ENCODE data around the gene FOLR2. TPM values are rescaled to one million over a fixed set of nuclear protein-coding genes. Genes with fewer than 3 reads are reported as not detected.

The FOLR2 gene
- total RNA-seq, 1 donor from 2014 or later: not detected

DNA sequence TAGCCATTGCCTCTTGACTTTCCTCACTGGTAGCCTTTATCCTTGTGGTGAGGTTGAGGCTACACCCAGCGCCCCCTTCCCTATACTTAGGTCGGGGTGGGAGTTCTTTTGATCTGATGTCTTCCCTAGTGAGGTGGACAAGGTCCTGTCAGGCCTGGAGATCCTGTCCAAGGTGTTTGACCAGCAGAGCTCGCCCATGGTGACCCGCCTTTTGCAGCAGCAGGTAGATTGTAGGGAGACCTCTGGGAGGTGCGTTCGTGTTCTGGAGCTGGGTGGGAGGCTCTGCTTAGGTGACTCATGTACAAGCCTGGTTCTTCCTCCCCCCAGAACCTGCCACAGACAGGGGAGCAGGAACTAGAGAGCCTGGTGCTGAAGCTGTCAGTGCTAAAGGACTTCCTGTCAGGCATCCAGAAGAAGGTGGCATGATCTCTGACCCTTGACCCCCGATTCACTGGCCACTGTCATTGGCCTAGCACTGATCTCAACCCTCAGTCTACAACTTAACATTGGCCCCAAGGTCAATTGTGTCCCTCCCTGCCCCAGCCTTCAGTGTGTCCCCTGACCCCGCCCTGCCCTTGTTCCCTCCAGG, 12.8 kb downstream of the FOLR2 start:
- peak; percentile 51 for DNase-seq (ENCODE audit: extremely low spot score, unreplicated experiment)
- H3K4me3 Mint-ChIP-seq (ENCODE audit: unreplicated experiment): no peak overlapping the region
- H3K27me3 Mint-ChIP-seq (ENCODE audit: unreplicated experiment): no peaks in the 10 kb centered on the region
- no peaks in the 10 kb centered on the region for H3K9me3 Mint-ChIP-seq (ENCODE audit: unreplicated experiment)
- TF ChIP-seq, protein P1, sequence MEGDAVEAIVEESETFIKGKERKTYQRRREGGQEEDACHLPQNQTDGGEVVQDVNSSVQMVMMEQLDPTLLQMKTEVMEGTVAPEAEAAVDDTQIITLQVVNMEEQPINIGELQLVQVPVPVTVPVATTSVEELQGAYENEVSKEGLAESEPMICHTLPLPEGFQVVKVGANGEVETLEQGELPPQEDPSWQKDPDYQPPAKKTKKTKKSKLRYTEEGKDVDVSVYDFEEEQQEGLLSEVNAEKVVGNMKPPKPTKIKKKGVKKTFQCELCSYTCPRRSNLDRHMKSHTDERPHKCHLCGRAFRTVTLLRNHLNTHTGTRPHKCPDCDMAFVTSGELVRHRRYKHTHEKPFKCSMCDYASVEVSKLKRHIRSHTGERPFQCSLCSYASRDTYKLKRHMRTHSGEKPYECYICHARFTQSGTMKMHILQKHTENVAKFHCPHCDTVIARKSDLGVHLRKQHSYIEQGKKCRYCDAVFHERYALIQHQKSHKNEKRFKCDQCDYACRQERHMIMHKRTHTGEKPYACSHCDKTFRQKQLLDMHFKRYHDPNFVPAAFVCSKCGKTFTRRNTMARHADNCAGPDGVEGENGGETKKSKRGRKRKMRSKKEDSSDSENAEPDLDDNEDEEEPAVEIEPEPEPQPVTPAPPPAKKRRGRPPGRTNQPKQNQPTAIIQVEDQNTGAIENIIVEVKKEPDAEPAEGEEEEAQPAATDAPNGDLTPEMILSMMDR (IDR thresholded peaks at IDR 0.05): no peak
- peaks cover 39% of the 10 kb centered on the region for H3K4me1 Mint-ChIP-seq (ENCODE audit: unreplicated experiment)
- H3K27ac Mint-ChIP-seq (ENCODE audit: unreplicated experiment): peak overlapping the region; percentile 54
- peaks cover 38% of the 10 kb centered on the region for H3K36me3 Mint-ChIP-seq (ENCODE audit: unreplicated experiment)

DNA sequence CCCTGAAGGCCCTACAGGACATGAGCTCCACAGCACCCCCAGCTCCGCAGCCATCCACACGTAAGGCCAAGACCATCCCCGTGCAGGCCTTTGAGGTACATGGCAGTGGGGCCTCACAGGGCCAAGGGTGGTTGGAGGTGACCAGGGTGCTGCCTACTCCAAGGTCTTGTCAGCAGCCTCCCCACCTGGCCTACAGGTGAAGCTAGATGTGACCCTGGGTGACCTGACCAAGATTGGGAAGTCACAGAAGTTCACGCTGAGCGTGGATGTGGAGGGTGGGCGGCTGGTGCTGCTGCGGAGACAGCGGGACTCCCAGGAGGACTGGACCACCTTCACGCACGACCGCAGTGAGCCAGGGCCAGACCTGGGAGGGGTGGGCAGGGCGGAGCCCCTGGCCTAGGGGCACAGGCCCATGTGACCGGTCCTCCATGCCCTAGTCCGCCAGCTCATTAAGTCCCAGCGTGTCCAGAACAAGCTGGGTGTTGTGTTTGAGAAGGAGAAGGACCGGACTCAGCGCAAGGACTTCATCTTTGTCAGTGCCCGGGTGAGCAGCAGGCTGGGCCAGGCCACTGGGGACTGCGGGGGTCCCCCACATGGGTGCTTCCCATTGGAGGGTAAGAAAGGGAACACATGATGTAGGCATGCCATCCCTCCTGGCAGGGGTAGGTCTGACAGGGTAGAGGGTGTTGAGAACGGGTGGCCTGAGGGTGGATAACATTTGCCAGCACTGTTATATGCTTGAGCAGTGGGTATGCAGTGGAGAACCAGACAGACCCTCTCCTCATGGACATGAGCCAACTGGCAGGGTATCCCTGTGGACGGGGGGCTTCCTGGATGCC, 13.6 kb downstream of the FOLR2 start:
- TF ChIP-seq, protein P1 (IDR thresholded peaks at IDR 0.05): no peak
- no peak for DNase-seq (ENCODE audit: extremely low spot score, unreplicated experiment)
- Mint-ChIP-seq H3K4me3 (ENCODE audit: unreplicated experiment) (no peak overlapping the region), H3K27ac (ENCODE audit: unreplicated experiment) (no peak overlapping the region), H3K9me3 (ENCODE audit: unreplicated experiment) (no peaks in the 10 kb centered on the region), H3K36me3 (ENCODE audit: unreplicated experiment) (peaks cover 43% of the 10 kb centered on the region), H3K4me1 (ENCODE audit: unreplicated experiment) (peaks cover 39% of the 10 kb centered on the region), H3K27me3 (ENCODE audit: unreplicated experiment) (no peaks in the 10 kb centered on the region)

DNA sequence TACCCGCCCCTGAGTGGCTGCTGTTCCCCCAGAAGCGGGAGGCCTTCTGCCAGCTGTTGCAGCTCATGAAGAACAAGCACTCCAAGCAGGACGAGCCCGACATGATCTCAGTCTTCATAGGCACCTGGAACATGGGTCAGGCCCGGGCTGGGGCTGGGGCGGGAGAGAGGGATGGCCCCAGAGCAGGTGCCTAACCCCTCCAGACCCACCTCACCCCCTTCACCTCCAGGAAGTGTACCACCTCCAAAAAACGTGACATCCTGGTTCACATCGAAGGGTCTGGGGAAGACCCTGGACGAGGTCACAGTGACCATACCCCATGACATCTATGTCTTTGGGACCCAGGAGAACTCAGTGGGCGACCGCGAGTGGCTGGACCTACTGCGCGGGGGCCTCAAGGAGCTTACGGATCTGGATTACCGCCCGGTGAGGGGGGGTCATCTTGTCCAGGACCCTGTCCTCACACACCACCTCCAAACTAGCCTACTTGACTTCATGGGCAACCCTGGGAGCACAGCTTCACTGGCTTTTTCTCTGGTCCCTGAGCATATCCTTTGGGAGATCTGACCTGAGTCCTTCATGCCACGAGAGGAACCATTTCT, 14.3 kb downstream of the FOLR2 start:
- Mint-ChIP-seq H3K4me1 (ENCODE audit: unreplicated experiment) (peaks cover 31% of the 10 kb centered on the region), H3K27ac (ENCODE audit: unreplicated experiment) (no peak overlapping the region), H3K4me3 (ENCODE audit: unreplicated experiment) (no peak overlapping the region), H3K36me3 (ENCODE audit: unreplicated experiment) (peaks cover 43% of the 10 kb centered on the region), H3K9me3 (ENCODE audit: unreplicated experiment) (no peaks in the 10 kb centered on the region), H3K27me3 (ENCODE audit: unreplicated experiment) (no peaks in the 10 kb centered on the region)
- no peak for DNase-seq (ENCODE audit: extremely low spot score, unreplicated experiment)
- TF ChIP-seq, protein P1 (IDR thresholded peaks at IDR 0.05): no peak

DNA sequence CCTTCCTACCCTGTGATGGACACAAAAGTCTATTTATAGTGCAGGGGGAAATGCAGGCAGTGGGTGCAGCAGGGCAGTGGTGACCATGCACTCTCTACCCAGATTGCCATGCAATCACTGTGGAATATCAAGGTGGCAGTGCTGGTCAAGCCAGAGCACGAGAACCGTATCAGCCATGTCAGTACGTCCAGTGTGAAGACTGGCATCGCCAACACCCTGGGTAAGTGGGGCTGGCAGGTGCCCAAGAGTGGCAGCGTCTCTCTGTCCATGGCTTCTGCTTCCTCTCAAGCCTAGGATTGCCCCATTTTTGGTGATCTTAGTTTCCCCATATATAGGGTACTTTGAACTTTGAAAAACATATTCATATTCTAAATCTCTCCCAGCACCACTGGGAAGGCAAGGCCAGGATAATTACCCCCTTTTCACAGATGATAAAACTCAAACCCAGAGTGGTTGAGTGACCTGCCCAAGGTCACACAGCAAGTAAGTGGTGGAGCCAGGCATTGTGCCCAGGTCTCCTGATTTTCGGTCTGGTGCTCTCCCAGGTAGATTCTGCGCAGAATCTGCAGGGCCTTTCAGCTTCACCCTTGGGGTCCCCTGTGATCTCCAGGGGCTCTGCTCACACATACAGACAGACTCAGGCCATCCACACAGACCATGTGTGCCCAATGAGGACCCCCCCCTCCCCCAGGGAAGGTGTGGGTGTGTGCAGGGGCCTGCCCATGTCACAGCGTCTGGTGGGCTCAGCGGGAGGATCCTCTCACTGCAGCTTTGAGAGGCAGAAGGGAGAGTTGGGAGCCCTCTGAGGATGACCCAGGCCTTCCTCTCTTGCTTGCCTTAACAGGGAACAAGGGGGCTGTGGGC, 15.0 kb downstream of the FOLR2 start:
- no peak for DNase-seq (ENCODE audit: extremely low spot score, unreplicated experiment)
- H3K4me3 Mint-ChIP-seq (ENCODE audit: unreplicated experiment): no peak overlapping the region
- no peak overlapping the region for H3K27ac Mint-ChIP-seq (ENCODE audit: unreplicated experiment)

More for the DNA sequence above, 15.0 kb downstream of the FOLR2 start:
- Mint-ChIP-seq H3K27me3 (ENCODE audit: unreplicated experiment) (no peaks in the 10 kb centered on the region), H3K4me1 (ENCODE audit: unreplicated experiment) (peaks cover 24% of the 10 kb centered on the region), H3K36me3 (ENCODE audit: unreplicated experiment) (peaks cover 48% of the 10 kb centered on the region), H3K9me3 (ENCODE audit: unreplicated experiment) (no peaks in the 10 kb centered on the region)
- TF ChIP-seq, protein P1 (IDR thresholded peaks at IDR 0.05): no peak

Data from osteocyte (in vitro differentiated cells).